NT2/D1 (cell line): ENCODE results near the gene CAMK2A.

ENCODE experiments used
- SUZ12 ChIP-seq: IDR thresholded peaks from 2 replicates; pipeline ENCODE4 v1.6.1; 2011; ENCODE audit not compliant: insufficient read length, insufficient read depth; ENCODE audit errors: extremely low read depth
- YY1 ChIP-seq: IDR thresholded peaks from 2 replicates; pipeline ENCODE4 v1.6.1; 2011; ENCODE audit not compliant: insufficient read length, insufficient read depth
- ZNF274 ChIP-seq: IDR thresholded peaks from 2 replicates; pipeline ENCODE4 v1.6.1; 2011; ENCODE audit warnings: mild to moderate bottlenecking, low read depth, low read length

DNA sequence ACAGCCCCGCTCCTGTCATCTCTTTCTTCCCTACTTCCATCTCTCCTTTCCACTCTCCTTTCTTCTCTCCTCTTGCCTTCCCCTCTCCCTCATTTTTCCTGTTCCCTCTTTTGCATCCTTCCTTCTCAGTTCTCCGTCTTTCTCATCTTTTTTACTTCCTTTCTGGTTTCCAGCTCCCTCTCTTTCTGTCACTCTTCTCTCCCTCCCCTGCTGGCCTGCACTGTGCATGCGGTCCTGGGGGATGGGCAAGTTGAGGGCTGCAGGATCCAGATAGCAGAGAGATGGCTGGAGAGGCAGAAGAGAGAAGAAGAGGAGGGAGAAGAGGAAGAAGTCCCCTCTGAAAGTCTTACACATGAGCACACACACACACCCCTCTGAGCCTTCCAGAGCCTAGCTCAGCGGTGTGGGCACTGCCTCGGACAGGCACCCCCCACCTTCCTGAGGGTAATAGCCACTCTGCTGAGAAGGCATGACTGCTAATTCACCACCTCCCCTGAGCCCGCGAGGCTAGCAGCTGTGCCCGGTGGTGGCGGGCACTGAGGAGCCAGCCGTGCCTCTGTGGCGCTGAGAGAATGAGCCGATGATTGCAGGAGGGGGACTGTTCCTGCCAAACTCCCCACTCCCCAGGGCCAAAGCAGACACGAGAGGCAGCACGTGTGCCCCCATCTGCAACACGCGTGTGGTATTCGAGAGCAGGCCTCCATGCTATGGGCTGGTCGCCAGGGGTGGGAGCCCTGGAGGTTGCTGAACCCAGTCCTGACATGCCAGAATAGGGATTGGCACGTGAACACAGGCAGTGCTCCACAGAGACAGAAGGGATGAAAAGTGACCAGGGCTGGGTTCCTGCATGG lies 3.7 kb upstream of the CAMK2A start:
- TF ChIP-seq ZNF274 (no peak), YY1 (no peak), SUZ12 (no peak)
